Measurements from ENCODE around the gene ROCK2.

Gene ROCK2

GRCh38 chr2:11366326-11366741 lies 21.9 kb upstream of the ROCK2 start:
- no peak for FAIRE-seq

GRCh38 chr2:11365096-11365879 lies 20.9 kb upstream of the ROCK2 start:
- no peak for FAIRE-seq

- no peak for FAIRE-seq
Measured at GRCh38 chr2:11364565-11364887, 20.1 kb upstream of the ROCK2 start.

- no peak for FAIRE-seq
Measured at GRCh38 chr2:11363868-11364564, 19.6 kb upstream of the ROCK2 start.

GRCh38 chr2:11359865-11360264 lies 15.4 kb upstream of the ROCK2 start:
- FAIRE-seq, result no peak

- FAIRE-seq, result no peak
Measured at GRCh38 chr2:11357428-11357972, 13.1 kb upstream of the ROCK2 start.

GRCh38 chr2:11356764-11357163 lies 12.3 kb upstream of the ROCK2 start:
- no peak for FAIRE-seq

GRCh38 chr2:11355194-11356053 lies 11.0 kb upstream of the ROCK2 start:
- no peak for FAIRE-seq

GRCh38 chr2:11354363-11355154 lies 10.1 kb upstream of the ROCK2 start:
- no peak for FAIRE-seq

- FAIRE-seq, result no peak
Measured at GRCh38 chr2:11352781-11353537, 8.5 kb upstream of the ROCK2 start.

DNA sequence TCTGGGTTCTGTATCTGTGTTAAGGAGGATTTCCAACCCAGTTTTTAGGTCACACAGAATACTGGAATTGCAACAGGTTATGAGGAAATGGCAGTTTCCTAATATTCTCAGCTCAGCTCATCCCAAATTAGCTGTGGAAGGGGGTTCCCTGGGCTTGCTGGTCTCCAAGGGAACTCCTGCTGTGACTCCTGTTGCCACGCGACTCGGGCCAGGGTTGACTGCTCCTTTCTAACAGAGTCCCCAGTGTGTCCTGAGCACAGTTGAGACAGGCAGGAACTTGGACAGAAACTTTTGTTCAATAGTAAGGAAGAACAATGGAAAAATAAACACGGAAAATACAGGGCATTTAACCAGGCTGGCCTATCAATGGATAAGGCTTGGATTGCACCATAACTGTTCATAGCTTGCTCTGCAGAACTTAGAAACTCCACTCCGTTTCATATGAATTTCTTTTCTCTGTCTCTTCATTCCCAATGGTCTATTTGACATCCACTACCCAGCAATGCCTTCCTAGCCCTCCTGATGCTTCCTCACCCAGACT lies 3.8 kb upstream of the ROCK2 start:
- FAIRE-seq, result no peak

GRCh38 chr2:11347403-11347959 lies 3.0 kb upstream of the ROCK2 start:
- no peak for FAIRE-seq

GRCh38 chr2:11346023-11346482 lies 1.6 kb upstream of the ROCK2 start:
- FAIRE-seq, result no peak

DNA sequence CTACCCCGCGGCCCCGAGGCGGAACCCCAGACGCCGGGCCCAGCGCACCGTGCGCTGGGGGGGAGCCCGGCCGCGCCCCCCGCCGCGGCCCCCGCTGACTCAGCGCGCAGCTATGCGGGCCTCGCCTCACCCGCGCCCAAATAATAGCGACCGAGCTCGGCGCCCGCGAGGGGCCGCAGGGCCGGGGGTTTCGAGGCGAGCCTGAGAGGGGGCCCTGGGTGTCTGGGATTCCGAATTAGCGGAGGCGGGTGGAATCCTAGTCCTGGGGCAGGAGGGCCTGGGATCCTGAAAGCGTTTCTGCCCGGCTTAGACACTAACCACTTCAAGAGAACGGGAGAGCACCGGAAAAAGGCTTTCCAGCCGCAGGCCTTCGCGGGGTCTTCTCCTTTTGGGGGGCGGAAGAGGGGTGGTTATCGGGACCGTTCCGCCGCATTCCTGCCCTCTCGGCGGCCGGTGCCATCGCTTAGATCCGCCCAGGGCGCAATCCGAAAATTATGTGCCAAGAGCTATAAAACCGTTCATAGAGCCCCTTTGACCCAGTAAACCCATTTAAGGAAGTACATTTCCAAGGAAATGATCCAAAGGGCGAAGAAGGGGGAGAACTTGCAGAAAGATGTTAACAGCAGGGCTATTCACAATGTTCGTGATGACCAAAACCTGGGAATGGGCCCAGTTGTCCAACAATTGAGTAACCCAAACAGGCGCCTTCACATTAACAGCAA lies 681 bp upstream of the ROCK2 start:
- FAIRE-seq, result peak; percentile 70

- FAIRE-seq, result no peak
Measured at GRCh38 chr2:11343650-11344341, 640 bp downstream of the ROCK2 start.

- no peak for FAIRE-seq
Measured at GRCh38 chr2:11343368-11343649, 1.1 kb downstream of the ROCK2 start.

- FAIRE-seq, result peak; percentile 62
Measured at GRCh38 chr2:11342551-11343367, 1.7 kb downstream of the ROCK2 start.

DNA sequence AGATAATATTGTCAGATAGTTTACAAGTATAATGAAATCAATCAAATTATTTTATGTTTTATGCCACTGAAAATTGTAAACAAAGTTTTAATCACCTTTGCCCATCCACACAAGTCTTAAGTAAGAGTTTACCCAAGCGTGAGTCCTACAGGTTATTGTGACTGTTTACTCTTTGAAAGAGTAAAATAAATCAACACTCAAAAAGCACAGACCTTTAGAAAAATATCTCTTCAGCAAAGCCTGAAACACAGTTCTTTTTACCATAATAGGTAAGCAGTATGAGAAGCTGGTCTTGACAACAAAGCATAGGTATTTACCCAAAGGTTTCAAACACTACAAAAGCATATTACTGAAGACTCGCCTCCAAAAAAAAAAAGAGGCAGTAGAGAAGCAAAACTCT lies 3.7 kb downstream of the ROCK2 start:
- FAIRE-seq, result no peak

DNA sequence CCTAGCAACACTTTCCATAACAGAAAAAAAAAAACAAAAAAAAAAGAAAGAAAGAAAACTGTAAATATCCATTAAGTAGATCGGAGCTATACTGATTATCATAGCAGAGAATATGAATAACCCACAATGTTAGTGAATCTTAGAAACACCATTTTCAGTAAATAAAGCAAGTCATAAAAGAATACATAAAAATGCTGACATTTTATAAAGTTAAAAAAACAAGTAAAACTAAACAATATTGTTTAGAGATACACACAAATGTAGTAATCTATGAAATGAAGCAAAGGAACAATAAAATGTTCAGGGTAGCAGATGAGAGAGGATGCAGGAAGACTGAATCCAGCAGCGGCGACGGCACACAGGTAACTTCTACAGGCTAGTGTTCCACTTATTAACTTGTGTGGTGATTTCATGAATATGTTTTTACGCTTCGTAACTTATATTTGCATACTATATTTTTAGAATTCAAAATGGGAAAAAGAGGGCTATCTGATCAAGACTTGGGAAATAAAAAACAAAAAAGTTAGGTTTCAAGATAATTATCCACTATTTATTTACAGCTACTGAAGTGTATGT lies 4.8 kb downstream of the ROCK2 start:
- no peak for FAIRE-seq

Measured in TTC549 (cell line).